K562 treated with DMSO at 1 percent for 4 hours (cell line): ENCODE measurements around the gene MDGA2. TPM values are rescaled to one million over a fixed set of nuclear protein-coding genes. Genes with fewer than 3 reads are reported as not detected.

Experiments used
- total RNA-seq: library from RNA; unstranded; fragments of 300-600 nt; gene quantifications from 2 replicates; pipeline ENCODE4 v1.2.3, GENCODE V29; 2022; ENCODE audit not compliant: insufficient read depth

Gene MDGA2
- total RNA-seq, result not detected in 2 replicates

GRCh38 chr14:47675466-47676314, at the start of gene MDGA2:
Gene MDGA2, minus strand, starts transcription at chr14:47675605.

